Stimulated activated CD8-positive, alpha-beta memory T cell treated with anti-CD3 and anti-CD28 coated beads, Interleukin-15, amount 100 ng/mL, for 4 hours (primary cell): ENCODE measurements around the gene CFAP410.

Experiments
- DNase-seq, 2 donors: peaks; one replicate each; pipeline ENCODE4 v3.0.0-alpha.2; 2020; ENCODE audit warnings: low read depth in 2 of 2

Gene CFAP410

DNA sequence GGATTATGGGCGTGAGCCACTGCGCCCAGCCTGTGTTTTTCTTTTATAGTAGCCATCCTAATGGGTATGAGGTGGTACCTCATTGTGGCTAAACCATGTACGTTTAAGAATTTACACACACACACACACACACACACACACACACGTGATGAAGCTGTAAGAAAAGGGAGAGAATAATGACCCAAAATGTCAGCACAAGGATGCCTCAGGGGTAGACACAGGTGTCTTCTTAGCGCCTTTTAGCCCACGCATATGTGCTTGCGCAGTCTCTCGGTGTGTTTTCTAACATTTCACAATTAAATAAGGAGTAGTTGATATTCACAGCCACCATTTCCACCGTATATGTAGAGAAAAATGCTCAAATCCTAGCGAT is 40.1 kb downstream of the CFAP410 start:
- DNase-seq = no peak

DNA sequence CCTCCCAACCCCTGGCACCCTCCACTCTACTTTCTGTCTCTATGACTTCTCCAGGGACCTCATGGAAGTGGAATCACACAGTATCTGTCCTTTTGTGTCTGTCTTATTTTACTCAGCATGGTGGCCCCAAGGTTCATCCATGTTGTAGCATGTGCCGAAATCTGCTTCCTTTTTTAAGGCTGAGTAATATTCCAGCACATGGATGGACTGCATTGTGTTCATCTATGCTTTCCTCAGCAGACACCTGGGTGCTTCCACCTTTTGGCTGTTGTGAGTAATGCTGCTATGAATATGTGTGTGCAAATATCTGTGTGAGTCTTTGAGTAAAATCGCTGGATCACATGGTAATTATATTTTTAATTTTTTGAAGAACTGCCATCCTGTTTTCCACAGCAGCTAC is 40.9 kb downstream of the CFAP410 start:
- no peak for DNase-seq

DNA sequence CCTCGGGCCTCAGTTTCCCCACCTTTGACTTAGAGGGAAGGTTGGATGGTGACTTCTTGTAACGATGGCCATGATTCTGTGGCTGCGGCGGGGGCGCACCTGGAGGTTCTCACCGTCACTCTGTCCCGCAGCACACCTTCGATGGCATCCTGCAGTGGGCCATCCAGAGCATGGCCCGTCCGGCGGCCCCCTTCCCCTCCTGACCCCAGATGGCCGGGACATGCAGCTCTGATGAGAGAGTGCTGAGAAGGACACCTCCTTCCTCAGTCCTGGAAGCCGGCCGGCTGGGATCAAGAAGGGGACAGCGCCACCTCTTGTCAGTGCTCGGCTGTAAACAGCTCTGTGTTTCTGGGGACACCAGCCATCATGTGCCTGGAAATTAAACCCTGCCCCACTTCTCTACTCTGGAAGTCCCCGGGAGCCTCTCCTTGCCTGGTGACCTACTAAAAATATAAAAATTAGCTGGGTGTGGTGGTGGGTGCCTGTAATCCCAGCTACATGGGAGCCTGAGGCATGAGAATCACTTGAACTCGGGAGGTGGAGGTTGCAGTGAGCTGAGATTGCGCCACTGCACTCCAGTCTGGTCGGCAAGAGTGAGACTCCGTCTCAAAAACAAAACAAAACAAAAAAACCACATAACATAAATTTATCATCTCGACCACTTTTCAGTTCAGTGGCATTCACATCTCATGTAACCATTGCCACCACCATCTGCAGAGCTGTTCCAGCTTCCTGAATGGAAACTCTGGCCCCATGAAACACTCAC is 41.5 kb downstream of the CFAP410 start:
- peak in 1 of 2 donors; percentile 52 for DNase-seq

DNA sequence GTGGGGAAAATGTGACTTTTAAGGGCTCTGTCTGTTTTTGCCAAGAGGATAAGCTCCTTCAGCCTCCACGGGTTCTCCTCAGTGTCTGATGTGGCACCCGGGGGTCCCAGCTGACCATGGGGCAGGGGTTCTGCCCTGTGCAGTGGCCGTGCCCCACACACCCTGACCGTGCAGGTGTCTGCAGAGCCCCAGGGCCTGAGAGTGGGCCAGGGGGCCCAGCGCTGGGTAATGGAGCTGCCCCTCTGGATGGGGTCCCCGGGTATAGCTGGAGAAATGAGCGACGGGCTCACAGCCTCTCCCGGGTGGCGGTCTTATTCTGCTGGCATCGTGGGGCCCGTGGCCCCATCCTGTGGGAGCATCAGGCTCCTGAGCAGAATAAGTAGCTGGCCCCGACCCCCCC is 42.3 kb downstream of the CFAP410 start:
- DNase-seq = no peak

DNA sequence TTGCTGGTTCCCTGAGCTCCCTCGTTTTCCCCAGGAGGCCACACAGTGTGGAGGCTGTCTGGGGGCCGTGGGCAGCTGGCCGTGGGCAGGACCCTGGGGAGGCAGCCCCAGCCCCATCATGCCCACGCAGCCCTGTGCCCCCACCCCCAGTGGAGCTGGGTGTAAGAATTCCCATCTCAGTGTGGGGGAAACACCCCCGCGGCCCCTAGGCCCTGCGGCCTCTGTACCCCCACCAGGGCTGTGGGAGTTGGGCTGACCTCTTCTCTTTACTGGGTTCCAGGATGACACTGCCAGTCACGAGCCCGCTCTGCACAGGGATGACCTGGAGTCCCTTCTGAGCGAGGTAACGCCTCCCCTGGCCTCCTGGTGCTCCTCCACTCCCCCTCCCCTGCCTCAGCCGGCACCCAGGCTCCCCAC is 43.1 kb downstream of the CFAP410 start:
- no peak for DNase-seq

DNA sequence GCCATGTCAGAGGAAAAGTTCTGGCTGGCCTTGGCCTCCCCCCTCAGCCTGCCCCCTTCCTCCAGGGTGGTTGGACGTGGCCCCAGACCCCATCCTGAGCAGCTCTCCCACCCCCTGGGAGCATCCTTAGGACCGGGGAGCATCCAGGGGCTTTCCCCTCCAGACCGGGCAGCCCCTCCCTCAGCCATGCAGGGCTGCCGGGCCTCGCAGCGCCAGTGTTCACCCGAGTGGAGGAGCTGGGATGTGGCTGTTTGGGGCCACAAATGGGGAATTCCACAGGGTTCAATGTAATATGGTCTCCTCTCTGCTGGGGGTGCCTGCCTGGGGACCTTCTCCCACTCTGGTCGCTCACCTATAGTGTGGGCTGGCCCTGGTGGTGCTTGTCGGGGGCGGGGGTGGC is 43.5 kb downstream of the CFAP410 start:
- no peak for DNase-seq

DNA sequence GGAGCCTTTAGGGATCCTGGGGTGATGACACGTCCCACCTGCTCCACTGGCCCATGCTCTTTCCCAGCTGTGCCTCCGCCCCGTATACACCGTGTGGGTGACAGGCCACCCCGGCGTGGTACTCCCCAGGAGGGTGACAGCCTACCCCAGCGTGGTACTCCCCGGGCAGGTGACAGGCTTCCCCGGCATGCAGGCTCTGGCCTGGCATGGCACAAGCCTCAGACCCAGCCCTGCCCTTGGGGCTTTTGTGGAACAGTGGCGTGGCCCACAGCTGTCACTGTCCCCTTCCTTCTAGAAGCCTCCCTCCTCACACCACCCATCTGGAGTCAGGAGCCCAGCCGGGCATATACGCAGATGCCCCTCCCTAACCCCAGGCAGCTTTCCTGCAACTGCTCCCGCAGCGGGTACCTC is 44.0 kb downstream of the CFAP410 start:
- DNase-seq = no peak

DNA sequence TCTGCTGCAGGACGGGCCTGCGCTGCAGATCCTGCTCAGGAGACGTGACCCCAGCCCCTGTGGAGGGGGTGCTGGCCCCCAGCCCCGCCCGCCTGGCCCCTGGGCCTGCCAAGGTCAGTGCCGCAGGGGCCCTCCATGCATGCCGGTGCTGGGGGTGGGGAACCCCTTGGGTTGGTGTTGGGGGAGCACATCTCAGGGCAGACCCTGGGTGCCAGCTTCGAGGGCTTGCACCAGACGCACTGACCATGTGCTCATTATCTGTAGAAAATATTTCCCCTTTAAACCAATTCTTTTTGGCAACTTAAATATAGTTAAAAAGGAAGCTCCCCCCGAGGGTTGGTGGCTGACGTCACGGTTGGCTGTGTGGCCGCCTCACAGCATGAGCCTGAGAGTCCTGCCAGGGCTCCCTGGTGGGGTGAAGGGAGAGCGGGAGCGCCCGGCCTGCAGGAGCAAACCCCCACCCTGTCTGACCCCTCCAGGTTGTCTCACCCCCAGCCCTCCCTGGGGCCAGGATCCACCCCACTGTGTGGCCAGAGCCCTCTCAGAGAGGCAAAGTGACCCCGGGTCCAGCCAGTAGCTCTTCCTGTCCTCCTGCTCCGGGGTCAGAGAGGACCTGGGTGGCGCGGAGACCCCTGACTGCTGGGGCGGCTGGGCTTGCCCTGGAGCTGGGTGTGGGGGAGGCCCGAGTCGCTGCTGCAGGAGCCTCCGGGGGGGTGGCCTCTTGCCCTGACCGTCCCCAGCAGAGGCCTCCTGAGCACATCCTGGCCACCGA is 44.6 kb downstream of the CFAP410 start:
- no peak for DNase-seq

DNA sequence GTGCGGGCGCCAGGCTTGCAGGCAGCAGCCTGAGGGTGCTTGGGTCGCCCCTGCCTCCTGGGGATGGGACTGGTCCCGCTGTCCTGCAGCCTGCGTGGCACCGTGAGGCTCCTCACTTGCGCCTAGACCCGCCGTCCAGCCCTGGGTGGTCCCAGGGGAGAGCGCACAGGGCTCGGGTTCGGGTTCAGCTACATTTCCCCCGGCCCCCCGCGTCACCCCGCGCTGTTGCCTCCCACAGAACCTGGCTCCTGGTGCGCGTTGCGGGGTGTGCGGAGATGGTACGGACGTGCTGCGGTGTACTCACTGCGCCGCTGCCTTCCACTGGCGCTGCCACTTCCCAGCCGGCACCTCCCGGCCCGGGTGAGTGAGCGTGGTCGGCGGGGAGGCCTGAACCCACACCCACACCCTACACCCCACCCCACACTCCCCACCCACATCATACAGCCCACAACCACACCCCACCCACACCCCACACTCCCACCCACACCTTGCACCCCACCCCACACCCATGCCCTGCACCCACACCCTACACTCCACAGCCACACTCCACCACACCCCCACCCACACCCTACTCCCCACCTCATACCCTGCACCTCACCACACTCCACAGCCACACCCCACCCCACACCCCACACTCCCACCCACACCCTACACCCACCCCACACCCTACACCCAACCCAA is 45.5 kb downstream of the CFAP410 start:
- peak in 1 of 2 donors; percentile 34 for DNase-seq

DNA sequence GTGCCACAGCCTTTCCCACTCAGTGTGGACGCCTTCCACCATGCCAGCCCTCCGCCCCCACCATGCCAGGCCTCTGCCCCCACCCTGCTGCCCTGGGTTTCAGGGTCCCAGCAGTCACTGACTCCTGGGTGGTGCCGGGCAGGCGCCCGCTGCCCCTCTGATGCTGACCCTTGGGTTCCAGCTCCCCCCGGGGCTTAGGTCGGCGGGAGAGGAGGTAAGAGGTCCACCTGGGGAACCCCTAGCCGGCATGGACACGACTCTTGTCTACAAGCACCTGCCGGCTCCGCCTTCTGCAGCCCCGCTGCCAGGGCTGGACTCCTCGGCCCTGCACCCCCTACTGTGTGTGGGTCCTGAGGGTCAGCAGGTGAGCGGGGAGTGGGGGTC is 46.4 kb downstream of the CFAP410 start:
- no peak for DNase-seq

DNA sequence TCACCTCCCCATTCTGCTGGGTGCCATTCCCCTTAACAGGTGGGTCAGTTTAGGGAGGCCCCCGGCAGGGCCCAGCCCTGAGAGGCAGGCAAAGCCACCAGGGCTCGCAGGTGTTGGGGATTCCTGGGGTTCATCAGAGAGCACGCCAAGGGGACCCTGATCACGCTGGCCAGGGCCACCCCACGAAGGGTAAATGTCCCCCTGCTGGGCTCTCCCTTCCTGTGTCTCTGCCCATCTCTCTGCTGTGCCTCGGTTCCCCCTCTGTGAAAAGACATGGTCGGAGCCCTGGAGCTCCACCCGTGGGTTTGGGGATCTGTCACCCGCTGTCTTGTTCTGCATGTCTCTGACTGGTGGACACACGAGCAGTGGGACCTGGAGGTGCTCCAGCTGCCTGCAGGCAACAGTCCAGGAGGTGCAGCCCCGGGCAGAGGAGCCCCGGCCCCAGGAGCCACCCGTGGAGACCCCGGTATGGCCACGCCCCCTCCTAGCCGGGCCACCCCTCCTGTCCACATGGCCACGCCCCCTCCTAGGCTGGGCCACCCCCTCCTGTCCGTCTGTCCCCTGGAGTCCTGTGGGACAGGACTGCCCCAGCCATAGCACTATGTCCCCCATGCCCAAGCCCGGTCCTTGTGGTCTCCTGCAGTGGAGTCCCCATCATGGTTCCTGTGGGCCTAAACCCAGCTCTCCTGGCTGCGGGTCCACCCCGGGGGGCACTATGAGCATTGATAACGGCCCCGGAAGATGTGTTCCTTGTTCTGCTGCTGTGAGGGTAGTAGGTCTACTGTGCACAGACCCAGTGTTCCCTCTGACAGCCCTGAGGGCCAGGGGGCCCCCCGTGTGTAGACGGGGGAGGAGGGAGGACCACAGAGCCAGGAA is 47.0 kb downstream of the CFAP410 start:
- DNase-seq = no peak

DNA sequence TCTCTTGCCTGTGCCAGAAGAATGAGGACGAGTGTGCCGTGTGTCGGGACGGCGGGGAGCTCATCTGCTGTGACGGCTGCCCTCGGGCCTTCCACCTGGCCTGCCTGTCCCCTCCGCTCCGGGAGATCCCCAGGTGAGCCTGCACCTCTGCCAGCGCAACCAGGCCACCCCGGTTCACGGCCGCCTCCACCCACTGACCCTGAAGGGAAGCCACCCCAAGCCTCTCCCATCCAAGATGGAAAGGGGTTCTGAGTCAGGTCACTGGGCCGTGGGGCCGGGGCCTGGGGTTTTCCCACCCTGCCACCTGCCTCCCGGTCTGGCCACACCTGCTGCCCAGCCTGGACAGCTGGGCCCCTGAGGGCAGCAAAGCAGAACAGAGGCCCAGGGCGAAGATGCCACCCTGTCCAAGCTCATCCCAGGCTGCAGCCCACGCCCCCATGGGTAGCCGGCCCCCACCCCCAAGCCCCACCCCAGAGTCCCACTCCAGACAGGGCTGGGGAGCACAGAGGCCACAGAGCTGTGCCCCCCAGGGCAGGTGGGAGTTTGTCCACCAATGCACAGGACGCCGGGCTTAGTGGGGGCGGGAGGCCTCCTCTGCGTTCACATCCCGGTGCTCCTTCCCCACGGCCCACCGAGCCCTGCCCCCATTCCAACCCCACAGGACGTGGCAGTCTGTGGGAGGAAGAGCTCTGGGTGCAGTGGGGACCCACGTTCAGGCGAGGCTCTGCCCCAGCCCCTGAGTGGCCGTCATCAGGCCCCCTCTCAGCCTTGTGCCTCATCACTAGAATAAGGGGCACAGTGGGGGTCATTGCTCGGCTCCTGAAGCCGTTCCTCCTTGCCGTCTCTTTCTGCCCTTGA is 47.9 kb downstream of the CFAP410 start:
- no peak for DNase-seq

DNA sequence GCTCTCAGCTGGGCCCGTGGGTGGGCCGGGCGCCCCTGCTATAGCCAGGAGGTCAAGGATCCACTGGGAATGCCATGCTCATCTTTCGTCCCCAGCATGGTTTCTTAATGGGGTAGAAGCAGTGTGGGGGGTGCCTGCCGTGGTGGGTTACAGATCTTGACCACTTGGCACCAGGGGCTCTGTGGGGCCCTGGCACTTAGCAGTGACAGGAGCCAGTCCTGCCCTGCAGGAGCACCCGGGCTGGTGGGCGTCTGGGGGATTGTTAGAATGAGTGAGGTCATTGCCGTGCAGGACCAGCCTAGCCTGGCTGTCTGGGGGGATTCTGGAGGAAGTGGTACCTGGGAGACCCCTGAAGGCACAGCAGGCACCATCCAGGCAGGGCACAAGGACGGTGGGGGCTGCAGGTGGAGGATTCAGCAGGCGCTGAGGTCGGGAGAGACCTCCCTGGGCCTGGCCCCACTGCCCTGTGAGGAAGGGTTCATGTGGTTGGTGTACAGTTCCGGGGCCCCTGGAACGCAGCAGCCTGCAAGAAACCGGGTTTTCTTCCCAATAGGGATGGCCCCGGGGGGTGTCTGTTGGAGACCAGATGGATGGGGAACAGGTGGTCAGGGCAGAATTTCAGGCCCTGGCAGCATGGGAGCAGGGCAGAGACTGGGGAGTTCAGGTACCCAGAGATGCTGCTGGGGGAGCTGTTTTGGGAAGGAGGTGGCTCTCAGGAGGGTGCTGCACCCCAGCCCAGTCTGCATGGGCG is 48.7 kb downstream of the CFAP410 start:
- no peak for DNase-seq

DNA sequence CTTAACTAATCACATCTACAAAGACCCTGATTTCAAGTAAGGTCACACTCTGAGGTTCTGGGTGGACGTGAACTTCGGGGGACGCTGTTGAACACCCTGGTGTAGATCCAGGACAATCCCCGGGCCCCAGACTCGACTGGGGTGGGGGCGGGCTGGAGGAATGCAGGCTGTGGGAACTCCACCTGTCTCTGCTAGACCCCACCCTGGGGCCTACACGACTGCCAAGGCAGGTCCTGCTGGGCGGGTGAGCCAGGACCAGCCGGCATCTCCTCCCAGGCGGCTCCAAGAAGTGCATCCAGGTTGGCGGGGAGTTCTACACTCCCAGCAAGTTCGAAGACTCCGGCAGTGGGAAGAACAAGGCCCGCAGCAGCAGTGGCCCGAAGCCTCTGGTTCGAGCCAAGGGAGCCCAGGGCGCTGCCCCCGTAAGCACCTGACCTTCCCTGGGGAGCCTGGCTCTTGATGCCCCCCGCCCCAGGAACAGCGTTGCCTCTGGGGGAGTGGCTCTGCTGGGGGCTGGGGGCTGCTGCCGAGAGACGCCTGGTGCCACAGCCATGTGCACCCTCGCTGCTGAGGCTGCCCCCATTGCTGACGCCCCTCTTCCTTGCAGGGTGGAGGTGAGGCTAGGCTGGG is 49.7 kb downstream of the CFAP410 start:
- DNase-seq = no peak

DNA sequence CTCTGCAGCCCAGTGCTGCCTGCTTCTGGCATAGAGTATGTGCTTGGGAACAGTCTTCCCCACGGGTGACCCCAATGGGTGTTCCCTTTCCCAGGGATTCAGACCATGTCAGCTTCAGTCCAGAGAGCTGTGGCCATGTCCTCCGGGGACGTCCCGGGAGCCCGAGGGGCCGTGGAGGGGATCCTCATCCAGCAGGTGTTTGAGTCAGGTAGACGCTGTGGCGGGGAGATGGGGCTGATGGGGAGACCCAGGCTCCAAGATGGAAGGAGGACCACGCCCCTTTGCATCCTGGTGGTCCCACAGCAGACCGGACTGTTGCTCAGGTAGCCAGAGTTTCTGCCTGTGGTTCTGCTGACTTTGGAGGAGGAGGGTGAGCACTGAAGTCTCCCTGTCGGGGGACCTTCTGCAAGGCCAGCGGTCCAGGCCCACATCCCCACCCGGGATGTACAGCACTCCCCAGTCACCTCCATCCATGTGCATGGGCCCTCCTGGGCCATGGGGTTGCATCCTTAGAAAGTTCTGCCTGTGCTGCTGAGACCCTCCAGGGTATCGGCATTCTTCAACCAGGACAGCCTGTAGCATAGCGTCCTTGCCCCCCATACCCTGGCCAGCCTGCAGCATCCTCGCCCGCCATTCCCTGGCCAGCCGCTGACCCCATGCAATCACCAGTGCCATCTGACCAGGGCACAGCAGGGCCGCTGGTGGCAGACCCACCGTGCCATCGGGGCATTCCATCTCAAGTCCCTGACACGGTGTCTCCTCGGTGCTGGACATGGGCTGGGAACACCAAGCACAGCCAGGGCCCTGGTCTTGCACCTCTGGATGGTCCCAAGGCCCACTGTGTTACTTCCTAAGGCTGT is 50.7 kb downstream of the CFAP410 start:
- DNase-seq = no peak

DNA sequence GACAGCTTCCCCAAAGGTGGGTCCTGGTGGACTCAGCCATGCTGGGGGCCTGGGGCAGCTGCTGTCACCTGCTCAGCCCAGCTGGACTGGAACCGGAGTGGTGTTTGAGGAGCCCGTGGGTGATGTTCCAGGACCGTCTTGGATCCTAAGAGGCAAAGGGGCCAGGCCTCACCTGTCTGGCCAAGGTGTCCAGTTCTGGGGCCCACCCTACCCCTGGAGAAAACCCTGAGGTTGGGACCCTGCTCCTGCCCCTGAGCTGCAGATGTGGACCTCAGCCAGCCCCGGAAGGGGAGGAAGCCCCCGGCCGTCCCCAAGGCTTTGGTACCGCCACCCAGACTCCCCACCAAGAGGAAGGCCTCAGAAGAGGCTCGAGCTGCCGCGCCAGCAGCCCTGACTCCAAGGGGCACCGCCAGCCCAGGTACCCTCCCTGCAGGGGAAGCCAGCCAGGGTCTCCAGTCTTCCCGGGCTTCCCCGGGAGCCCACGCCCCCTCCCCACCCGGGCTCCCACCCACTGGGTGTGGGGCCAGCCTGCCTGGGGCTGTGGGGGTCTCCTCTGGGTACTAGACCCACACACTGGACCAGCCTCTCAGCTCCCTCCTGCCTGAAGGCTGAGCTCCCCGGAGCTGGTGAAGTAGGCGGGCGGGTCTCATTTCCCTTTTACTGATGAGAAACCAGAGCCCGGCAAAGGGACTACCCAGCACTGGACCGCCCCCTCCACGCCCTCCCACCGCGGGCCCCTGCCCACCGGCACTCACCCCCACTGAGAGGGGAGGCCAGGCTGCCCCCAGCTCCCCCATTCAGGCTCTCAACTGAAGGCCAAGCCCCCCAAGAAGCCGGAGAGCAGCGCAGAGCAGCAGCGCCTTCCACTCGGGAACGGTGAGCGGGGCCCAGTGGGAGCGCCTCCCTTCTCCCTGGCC is 52.2 kb downstream of the CFAP410 start:
- no peak for DNase-seq

DNA sequence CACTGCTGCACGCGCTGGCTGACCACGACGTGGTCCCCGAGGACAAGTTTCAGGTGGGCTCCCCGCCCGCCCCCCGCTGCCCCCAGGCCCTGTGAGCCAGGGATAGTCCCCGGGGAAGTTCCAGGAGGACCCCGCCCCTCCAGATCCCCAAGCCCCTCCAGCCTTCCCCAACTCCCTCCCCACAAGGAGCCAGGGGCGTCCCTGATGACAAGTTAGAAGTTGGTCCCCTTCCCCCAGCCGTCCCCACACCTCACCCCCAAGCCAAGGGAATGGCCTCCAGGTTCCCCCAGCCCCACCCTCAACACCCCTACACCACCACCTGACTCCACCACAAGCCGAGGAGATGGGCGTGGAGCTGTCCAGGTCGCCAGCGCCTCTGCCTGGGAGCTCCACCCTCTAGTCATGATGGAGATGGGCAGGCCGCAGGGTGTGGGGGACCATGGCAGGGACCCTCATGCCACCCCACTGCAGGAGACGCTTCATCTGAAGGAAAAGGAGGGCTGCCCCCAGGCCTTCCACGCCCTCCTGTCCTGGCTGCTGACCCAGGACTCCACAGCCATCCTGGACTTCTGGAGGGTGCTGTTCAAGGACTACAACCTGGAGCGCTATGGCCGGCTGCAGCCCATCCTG is 53.0 kb downstream of the CFAP410 start:
- no peak for DNase-seq
